Sigmoid colon (tissue), 7 donors: ENCODE data around the gene NFIA. TPM values are rescaled to one million over a fixed set of nuclear protein-coding genes. Genes with fewer than 3 reads are reported as not detected.

ENCODE experiments used
- DNase-seq: peaks from one replicate; pipeline ENCODE4 v3.0.0-alpha.2; 2019
- H3K27ac ChIP-seq, 4 donors: fragments of 200-600 bp; sonication (generic); one replicate each; pipeline ENCODE4 v1.5.1; 2016 to 2019; ENCODE audit warnings: mild to moderate bottlenecking in 1 of 4
- H3K27me3 ChIP-seq, 3 donors: fragments of 200-600 bp; sonication (generic); one replicate each; pipeline ENCODE4 v1.5.1; 2019; ENCODE audit warnings: mild to moderate bottlenecking in 1 of 3
- H3K36me3 ChIP-seq, 4 donors: fragments of 200-600 bp; sonication (generic); one replicate each; pipeline ENCODE4 v1.5.1; 2016 to 2019
- H3K4me1 ChIP-seq, 4 donors: fragments of 200-600 bp; sonication (generic); one replicate each; pipeline ENCODE4 v1.5.1; 2017 to 2019
- H3K4me3 ChIP-seq, 4 donors: fragments of 200-600 bp; sonication (generic); one replicate each; pipeline ENCODE4 v1.5.1; 2017 to 2019; ENCODE audit warnings: mild to moderate bottlenecking in 2 of 4, moderate library complexity in 1 of 4
- H3K9me3 ChIP-seq, 4 donors: fragments of 200-600 bp in 3 of 4; sonication (generic) in 3 of 4; one replicate each; pipeline versions ENCODE4 v1.5.1 to v1.6.1; 2013 to 2019
- CTCF ChIP-seq, 4 experiments: fragments of 450-650 bp in 3 of 4; fragments of 200-600 bp in 1 of 4; IDR thresholded peaks; one replicate each; pipeline ENCODE4 v1.5.1; 2016 to 2019; ENCODE audit warnings: antibody characterized with exemption in 4 of 4, mild to moderate bottlenecking in 3 of 4, moderate library complexity in 2 of 4
- EP300 ChIP-seq, 4 donors: sonication (generic); formaldehyde crosslinking; IDR thresholded peaks; one replicate each; pipeline ENCODE4 v1.6.1; 2017; ENCODE audit warnings: antibody characterized with exemption in 4 of 4
- POLR2A ChIP-seq, 2 donors: fragments of 450-650 bp; IDR thresholded peaks; one replicate each; pipeline ENCODE4 v1.6.1; 2016; ENCODE audit warnings: antibody characterized with exemption in 2 of 2, mild to moderate bottlenecking in 2 of 2, moderate library complexity in 2 of 2
- POLR2AphosphoS5 ChIP-seq, 4 donors: sonication (generic); formaldehyde crosslinking; IDR thresholded peaks; one replicate each; pipeline ENCODE4 v1.6.1; 2017; ENCODE audit warnings: antibody characterized with exemption in 4 of 4
- WGBS, 2 donors: extraction: QIAGEN DNeasy Blood & Tissue Kit; methylation state at CpG; one replicate each; pipeline ENCODE4 v1.1.7; 2013; 5-methylcytosine and 5-hydroxymethylcytosine counted together
- intact Hi-C: fragments of 100-400 bp; cut with DNase I; formaldehyde crosslinking; loops from one replicate; pipeline ENCODE4 v1.15.1; 2023
- polyA plus RNA-seq, 3 donors: library from polyadenylated mRNA; stranded (reverse); fragments of 200-250 nt; gene quantifications; one replicate each; pipeline ENCODE4 v1.2.3, GENCODE V29; 2013
- total RNA-seq, 4 donors: library from RNA; depleted of rRNA; stranded (reverse); fragments of >200 nt; gene quantifications; one replicate each; pipeline ENCODE4 v1.1.0, GENCODE V29; 2016
- donor health status: healthy with polysubstance abuse.
- donor health status: Bipolar disorder and iron deficiency.
- donor health status: healthy.

The NFIA gene
- total and polyA plus RNA-seq, 7 donors = 2.3 to 154 (median 79.7) TPM

- H3K27ac ChIP-seq = peak overlapping the region; percentile 77 to 87 (median 83)
- H3K27me3 ChIP-seq = no peaks in the 10 kb centered on the region
- peak overlapping the region in 1 of 4 donors; percentile 29 for H3K4me3 ChIP-seq
- no peaks in the 10 kb centered on the region for H3K36me3 ChIP-seq
- peaks cover 0 to 61% (median 47%) of the 10 kb centered on the region in 4 donors for H3K4me1 ChIP-seq
- TF ChIP-seq POLR2A (IDR thresholded peaks at IDR 0.05) = no peak
- TF ChIP-seq CTCF (IDR thresholded peaks at IDR 0.05) = no peak
- TF ChIP-seq EP300 (IDR thresholded peaks at IDR 0.05) = no peak
- TF ChIP-seq POLR2AphosphoS5 (IDR thresholded peaks at IDR 0.05) = no peak
- 47 to 74% methylated on average over 3 of the region's 3 CpGs for WGBS, 2 donors
- no peaks in the 10 kb centered on the region for H3K9me3 ChIP-seq
- intact Hi-C loops = loop anchor here (2.0 to 5.0 kb wide), 3 partner anchors 54 to 190 kb away; partner anchors contain the start of gene NFIA
- DNase-seq = no peak
Measured at GRCh38 chr1:61240878-61241277, 158.5 kb downstream of the NFIA start.

GRCh38 chr1:61241411-61241838, 159.1 kb downstream of the NFIA start:
- DNase-seq = peak; percentile 89
- Histone ChIP-seq H3K4me3 (peak overlapping the region in 3 of 4 donors; percentile 18 to 29 (median 24)), H3K9me3 (no peaks in the 10 kb centered on the region), H3K27ac (peak overlapping the region; percentile 77 to 87 (median 83)), H3K4me1 (peaks cover 0 to 63% (median 47%) of the 10 kb centered on the region in 4 donors), H3K36me3 (no peaks in the 10 kb centered on the region), H3K27me3 (no peaks in the 10 kb centered on the region)
- intact Hi-C loops = loop anchor here (2.0 to 5.0 kb wide), 3 partner anchors 54 to 191 kb away; partner anchors contain the start of gene NFIA
- peak in 1 of 4 donors; percentile 11 for TF ChIP-seq EP300 (IDR thresholded peaks at IDR 0.05)
- TF ChIP-seq CTCF (IDR thresholded peaks at IDR 0.05) = no peak
- no peak for TF ChIP-seq POLR2A (IDR thresholded peaks at IDR 0.05)
- TF ChIP-seq POLR2AphosphoS5 (IDR thresholded peaks at IDR 0.05) = peak; percentile 41 to 58 (median 50)
- 9 to 39% methylated on average over 4 of the region's 4 CpGs for WGBS, 2 donors

- DNase-seq = no peak
- Histone ChIP-seq H3K9me3 (no peaks in the 10 kb centered on the region), H3K27me3 (no peaks in the 10 kb centered on the region), H3K27ac (peak overlapping the region; percentile 77 to 87 (median 83)), H3K4me1 (peaks cover 0 to 63% (median 47%) of the 10 kb centered on the region in 4 donors), H3K4me3 (peak overlapping the region in 3 of 4 donors; percentile 18 to 29 (median 24)), H3K36me3 (no peaks in the 10 kb centered on the region)
- TF ChIP-seq POLR2AphosphoS5 (IDR thresholded peaks at IDR 0.05) (peak in 2 of 4 donors; percentile 56 to 70), CTCF (IDR thresholded peaks at IDR 0.05) (no peak), POLR2A (IDR thresholded peaks at IDR 0.05) (no peak), EP300 (IDR thresholded peaks at IDR 0.05) (no peak)
- intact Hi-C loops = loop anchor here (2.0 to 5.0 kb wide), 3 partner anchors 55 to 191 kb away; partner anchors contain the start of gene NFIA
- 15 to 53% methylated on average over 2 of the region's 2 CpGs for WGBS, 2 donors
Measured at GRCh38 chr1:61241973-61242381, 159.6 kb downstream of the NFIA start.

GRCh38 chr1:61244114-61244513, 161.8 kb downstream of the NFIA start:
- TF ChIP-seq CTCF (IDR thresholded peaks at IDR 0.05) = no peak
- no peak for TF ChIP-seq POLR2A (IDR thresholded peaks at IDR 0.05)
- TF ChIP-seq EP300 (IDR thresholded peaks at IDR 0.05) = no peak
- peak in 1 of 4 donors; percentile 22 for TF ChIP-seq POLR2AphosphoS5 (IDR thresholded peaks at IDR 0.05)
- Histone ChIP-seq H3K9me3 (no peaks in the 10 kb centered on the region), H3K4me1 (peaks cover 0 to 66% (median 49%) of the 10 kb centered on the region in 4 donors), H3K27ac (peak overlapping the region; percentile 77 to 87 (median 83)), H3K4me3 (no peak overlapping the region), H3K36me3 (no peaks in the 10 kb centered on the region), H3K27me3 (no peaks in the 10 kb centered on the region)
- intact Hi-C loops = loop anchor here (5.0 kb wide), 2 partner anchors 57 to 162 kb away; partner anchors contain the start of gene NFIA
- no peak for DNase-seq
- 57 to 79% methylated on average over 1 of the region's 1 CpG for WGBS, 2 donors
